ENCODE results near the gene SMIM14.
"Not testable (repeated sequence)": the region's sequence is repeated elsewhere in the genome, so short reads cannot be mapped to it uniquely, and the experiment has no call there.

SMIM14 gene

DNA sequence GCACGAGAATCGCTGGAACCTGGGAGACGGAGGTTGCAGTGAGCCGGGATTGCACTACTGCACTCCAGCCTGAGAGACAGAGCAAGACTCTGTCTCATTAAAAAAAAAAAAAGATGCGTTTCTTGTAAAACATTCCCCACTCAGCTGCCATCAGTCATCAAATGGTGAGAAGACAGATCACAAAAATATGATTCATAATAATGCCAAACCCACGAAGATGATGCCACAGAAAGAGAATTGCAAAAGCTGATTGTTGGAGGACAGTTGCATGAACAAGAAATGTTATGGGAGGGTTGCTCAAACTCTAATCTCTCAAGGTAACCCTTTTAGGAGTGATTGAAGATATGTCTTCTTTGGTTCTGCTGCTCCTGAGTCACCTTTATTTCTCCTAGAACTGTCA, 21.4 kb upstream of the SMIM14 start:
- no peak overlapping the region for H3K4me3 Mint-ChIP-seq
- TF ChIP-seq, protein P1, sequence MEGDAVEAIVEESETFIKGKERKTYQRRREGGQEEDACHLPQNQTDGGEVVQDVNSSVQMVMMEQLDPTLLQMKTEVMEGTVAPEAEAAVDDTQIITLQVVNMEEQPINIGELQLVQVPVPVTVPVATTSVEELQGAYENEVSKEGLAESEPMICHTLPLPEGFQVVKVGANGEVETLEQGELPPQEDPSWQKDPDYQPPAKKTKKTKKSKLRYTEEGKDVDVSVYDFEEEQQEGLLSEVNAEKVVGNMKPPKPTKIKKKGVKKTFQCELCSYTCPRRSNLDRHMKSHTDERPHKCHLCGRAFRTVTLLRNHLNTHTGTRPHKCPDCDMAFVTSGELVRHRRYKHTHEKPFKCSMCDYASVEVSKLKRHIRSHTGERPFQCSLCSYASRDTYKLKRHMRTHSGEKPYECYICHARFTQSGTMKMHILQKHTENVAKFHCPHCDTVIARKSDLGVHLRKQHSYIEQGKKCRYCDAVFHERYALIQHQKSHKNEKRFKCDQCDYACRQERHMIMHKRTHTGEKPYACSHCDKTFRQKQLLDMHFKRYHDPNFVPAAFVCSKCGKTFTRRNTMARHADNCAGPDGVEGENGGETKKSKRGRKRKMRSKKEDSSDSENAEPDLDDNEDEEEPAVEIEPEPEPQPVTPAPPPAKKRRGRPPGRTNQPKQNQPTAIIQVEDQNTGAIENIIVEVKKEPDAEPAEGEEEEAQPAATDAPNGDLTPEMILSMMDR (IDR thresholded peaks at IDR 0.05; ENCODE audit: unreplicated experiment in 3 of 3), result no peak
- H3K4me1 Mint-ChIP-seq, result no peaks in the 10 kb centered on the region
- H3K9me3 Mint-ChIP-seq, result no peaks in the 10 kb centered on the region
- H3K36me3 Mint-ChIP-seq (ENCODE audit: low read depth), result no peaks in the 10 kb centered on the region
- H3K27me3 Mint-ChIP-seq (ENCODE audit: low read depth), result peaks cover 3% of the 10 kb centered on the region
- H3K27ac Mint-ChIP-seq, result no peak overlapping the region

DNA sequence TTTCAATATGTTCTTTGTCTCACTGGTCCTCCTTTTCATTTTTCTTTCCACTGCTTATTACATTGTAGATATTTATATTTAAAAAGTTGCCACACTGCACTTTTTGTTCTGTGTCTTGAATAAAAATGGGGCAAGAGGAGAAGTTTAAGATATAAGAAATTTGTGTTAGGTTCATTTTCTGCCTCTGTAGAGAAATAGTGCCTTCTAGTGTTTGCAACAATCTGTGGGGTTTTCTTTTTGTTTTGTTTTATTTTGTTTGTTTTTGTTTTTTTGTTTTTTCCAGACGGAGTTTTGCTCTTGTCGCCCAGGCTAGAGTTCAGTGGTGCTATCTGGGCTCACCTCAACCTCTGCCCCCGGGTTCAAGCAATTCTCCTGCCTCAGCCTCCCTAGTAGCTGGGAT, 20.1 kb upstream of the SMIM14 start:
- H3K27me3 Mint-ChIP-seq (ENCODE audit: low read depth), result no peaks in the 10 kb centered on the region
- no peak overlapping the region for H3K27ac Mint-ChIP-seq
- H3K9me3 Mint-ChIP-seq, result no peaks in the 10 kb centered on the region
- TF ChIP-seq, protein P1 (IDR thresholded peaks at IDR 0.05; ENCODE audit: unreplicated experiment in 3 of 3), result no peak
- H3K4me3 Mint-ChIP-seq, result no peak overlapping the region
- no peaks in the 10 kb centered on the region for H3K36me3 Mint-ChIP-seq (ENCODE audit: low read depth)
- no peaks in the 10 kb centered on the region for H3K4me1 Mint-ChIP-seq

DNA sequence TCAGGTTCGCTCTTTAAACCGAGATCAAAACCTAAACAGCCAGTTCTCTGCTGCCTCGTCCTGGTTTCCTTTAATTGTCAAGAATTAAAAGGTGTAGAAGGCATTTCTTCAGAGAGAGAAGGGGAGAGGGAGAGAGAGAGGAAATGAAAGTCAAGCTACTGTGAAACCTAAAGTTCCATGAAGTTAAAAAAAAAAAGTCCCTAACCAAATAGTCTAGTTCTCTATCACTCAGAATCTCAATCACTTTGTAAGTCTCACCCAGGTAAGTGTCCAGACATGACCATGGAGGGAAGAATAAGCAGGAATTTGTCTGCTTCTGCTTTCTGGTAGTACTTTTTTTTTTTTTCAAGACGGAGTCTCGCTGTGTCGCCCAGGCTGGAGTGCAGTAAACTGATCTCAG, 18.8 kb upstream of the SMIM14 start:
- TF ChIP-seq, protein P1 (IDR thresholded peaks at IDR 0.05; ENCODE audit: unreplicated experiment in 3 of 3), result no peak
- no peak overlapping the region for H3K27ac Mint-ChIP-seq
- H3K36me3 Mint-ChIP-seq (ENCODE audit: low read depth), result no peaks in the 10 kb centered on the region
- H3K9me3 Mint-ChIP-seq, result no peaks in the 10 kb centered on the region
- H3K27me3 Mint-ChIP-seq (ENCODE audit: low read depth), result no peaks in the 10 kb centered on the region
- H3K4me1 Mint-ChIP-seq, result no peaks in the 10 kb centered on the region
- H3K4me3 Mint-ChIP-seq, result no peak overlapping the region

DNA sequence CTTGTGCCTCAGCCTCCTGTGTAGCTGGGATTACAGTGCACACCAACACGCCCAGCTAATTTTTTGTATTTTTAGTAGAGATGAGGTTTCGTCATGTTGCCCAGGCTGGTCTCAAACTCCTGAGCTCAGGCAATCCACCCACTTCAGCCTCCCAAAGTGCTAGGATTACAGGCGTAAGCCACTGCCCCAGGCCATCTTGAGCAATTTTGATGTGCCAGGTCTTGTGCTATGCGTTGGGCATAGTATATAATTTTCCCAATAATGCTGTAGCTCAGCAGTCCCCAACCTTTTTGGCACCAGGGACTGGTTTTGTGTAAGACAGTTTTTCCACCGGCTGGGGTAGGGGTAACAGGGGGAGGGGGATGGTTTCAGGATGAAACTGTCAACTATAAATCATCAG, 18.0 kb upstream of the SMIM14 start:
- H3K4me3 Mint-ChIP-seq; H3K4me1 Mint-ChIP-seq; H3K36me3 Mint-ChIP-seq (ENCODE audit: low read depth); H3K9me3 Mint-ChIP-seq; H3K27me3 Mint-ChIP-seq (ENCODE audit: low read depth); H3K27ac Mint-ChIP-seq: not testable (repeated sequence)

DNA sequence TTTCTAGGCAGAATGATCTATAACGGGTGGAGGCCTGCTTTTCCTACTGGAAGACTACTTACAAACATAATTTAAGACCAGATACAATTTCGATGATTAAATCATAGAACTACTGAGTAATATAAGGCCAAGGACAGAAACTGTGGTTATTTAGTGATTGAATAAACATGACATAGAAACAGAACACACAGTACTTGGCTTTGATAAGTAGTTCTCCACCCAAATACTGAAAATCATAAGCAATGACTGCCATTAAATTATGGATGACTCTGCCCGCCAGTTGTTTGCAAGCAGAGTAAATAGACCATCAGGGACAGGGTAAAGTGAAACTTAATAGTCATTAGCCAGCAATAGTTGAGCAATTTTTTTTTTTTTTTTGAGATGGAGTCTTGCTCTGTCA, 17.2 kb upstream of the SMIM14 start:
- no peaks in the 10 kb centered on the region for H3K36me3 Mint-ChIP-seq (ENCODE audit: low read depth)
- H3K9me3 Mint-ChIP-seq, result no peaks in the 10 kb centered on the region
- H3K4me3 Mint-ChIP-seq, result no peak overlapping the region
- H3K27ac Mint-ChIP-seq, result no peak overlapping the region
- H3K4me1 Mint-ChIP-seq, result no peaks in the 10 kb centered on the region
- H3K27me3 Mint-ChIP-seq (ENCODE audit: low read depth), result no peaks in the 10 kb centered on the region
- TF ChIP-seq, protein P1 (IDR thresholded peaks at IDR 0.05; ENCODE audit: unreplicated experiment in 3 of 3), result no peak

DNA sequence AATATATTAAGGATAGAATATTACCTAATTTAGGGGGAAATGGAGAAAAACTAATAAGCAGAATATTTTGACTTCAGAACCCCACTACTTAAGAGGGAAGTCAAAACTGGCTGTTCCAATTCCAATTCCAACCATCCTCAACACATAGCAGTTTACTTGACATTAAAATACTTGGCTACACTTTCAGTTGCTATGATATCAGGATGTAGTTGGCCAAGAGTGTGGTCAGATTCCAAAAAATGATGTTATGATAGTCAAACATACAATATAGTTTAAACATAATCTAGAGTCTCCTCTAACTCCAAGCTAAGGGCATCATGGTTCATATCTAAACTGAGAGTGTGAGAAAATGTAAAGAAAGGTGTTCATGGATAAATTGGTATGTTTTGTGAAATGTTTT, 16.5 kb upstream of the SMIM14 start:
- Mint-ChIP-seq H3K4me1 (no peaks in the 10 kb centered on the region), H3K4me3 (no peak overlapping the region), H3K27me3 (ENCODE audit: low read depth) (no peaks in the 10 kb centered on the region), H3K27ac (no peak overlapping the region), H3K9me3 (no peaks in the 10 kb centered on the region), H3K36me3 (ENCODE audit: low read depth) (no peaks in the 10 kb centered on the region)
- TF ChIP-seq, protein P1 (IDR thresholded peaks at IDR 0.05; ENCODE audit: unreplicated experiment in 3 of 3), result no peak

DNA sequence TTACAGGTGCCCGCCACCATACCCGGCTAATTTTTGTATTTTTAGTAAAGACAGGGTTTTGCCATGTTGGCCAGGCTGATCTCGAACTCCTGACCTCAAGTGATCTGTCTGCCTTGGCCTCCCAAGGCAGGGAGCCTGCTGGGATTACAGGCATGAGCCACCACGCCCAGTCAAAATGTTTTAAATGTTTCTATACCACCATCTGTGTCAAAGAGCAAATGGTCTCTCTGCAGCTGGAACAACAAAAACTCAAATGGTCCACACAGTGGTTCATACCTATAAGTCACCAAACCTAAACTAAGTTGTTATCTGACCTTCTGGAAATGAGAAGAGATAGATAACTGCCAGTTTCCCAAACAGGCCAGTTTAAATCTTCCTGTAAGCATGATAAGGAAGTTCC, 12.9 kb upstream of the SMIM14 start:
- H3K9me3 Mint-ChIP-seq; H3K4me3 Mint-ChIP-seq; H3K4me1 Mint-ChIP-seq; H3K27ac Mint-ChIP-seq; H3K27me3 Mint-ChIP-seq (ENCODE audit: low read depth); H3K36me3 Mint-ChIP-seq (ENCODE audit: low read depth): not testable (repeated sequence)

Measured in nephron (organoid).